ENCODE data around the gene TSPAN5. TPM values are rescaled to one million over a fixed set of nuclear protein-coding genes. Genes with fewer than 3 reads are reported as not detected.

TSPAN5 gene
- total RNA-seq, 1 donor from 2014 or later = 1.6 TPM

DNA sequence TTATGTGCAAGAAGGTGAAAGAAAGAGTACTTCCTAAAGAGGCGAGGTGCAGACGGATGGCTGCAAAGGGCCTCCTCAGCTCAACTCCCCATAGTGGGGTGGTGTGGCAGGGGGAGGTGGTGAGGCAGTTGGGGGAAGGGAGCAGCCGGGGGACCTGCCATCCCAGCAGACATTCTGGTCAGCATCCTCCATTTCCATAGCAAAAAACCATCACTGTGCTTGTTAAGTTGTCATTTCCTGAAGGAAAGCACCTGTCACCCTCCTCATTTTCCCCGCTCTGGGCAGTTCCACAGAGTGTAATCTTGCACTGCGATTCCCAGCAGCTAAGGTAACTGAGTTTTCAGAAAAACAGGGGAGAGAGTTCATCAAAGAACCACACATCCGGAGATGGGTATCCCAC is 51.5 kb downstream of the TSPAN5 start:
- POLR2A ChIA-PET = no interaction called here
- TF ChIP-seq, protein P1, sequence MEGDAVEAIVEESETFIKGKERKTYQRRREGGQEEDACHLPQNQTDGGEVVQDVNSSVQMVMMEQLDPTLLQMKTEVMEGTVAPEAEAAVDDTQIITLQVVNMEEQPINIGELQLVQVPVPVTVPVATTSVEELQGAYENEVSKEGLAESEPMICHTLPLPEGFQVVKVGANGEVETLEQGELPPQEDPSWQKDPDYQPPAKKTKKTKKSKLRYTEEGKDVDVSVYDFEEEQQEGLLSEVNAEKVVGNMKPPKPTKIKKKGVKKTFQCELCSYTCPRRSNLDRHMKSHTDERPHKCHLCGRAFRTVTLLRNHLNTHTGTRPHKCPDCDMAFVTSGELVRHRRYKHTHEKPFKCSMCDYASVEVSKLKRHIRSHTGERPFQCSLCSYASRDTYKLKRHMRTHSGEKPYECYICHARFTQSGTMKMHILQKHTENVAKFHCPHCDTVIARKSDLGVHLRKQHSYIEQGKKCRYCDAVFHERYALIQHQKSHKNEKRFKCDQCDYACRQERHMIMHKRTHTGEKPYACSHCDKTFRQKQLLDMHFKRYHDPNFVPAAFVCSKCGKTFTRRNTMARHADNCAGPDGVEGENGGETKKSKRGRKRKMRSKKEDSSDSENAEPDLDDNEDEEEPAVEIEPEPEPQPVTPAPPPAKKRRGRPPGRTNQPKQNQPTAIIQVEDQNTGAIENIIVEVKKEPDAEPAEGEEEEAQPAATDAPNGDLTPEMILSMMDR (IDR thresholded peaks at IDR 0.05) = no peak
- Mint-ChIP-seq H3K9me3 (no peaks in the 10 kb centered on the region), H3K4me1 (peaks cover 5% of the 10 kb centered on the region), H3K36me3 (ENCODE audit: low read depth) (no peaks in the 10 kb centered on the region), H3K27me3 (peaks cover 2% of the 10 kb centered on the region), H3K27ac (no peak overlapping the region), H3K4me3 (no peak overlapping the region)
- DNase-seq (no peak), ATAC-seq (ENCODE audit: low read depth) (no peak)
- CTCF ChIA-PET = no interaction called here
- intact Hi-C loops (cut with micrococcal nuclease) = no loop called here

DNA sequence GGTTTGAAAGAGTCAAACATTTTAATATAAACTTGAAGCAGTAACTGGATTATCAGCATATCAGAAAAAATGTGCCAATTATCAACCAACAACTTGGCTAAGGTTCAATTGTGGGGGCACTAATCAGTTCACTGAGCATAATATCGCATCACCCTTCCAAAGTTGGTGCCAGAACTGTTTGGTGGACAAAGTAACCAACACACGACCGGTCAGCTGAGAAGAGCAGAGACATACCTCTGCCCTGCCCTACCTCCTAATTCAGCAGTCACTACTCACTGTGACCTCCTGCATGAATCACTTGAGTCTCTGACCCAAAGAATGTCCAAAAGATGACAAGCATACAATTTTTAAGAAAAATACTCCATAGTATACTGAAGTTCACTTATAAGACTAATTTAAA is 53.2 kb downstream of the TSPAN5 start:
- peaks cover 2% of the 10 kb centered on the region for H3K27me3 Mint-ChIP-seq
- no peaks in the 10 kb centered on the region for H3K36me3 Mint-ChIP-seq (ENCODE audit: low read depth)
- H3K4me3 Mint-ChIP-seq = no peak overlapping the region
- H3K9me3 Mint-ChIP-seq = peaks cover 5% of the 10 kb centered on the region
- DNase-seq (no peak), ATAC-seq (ENCODE audit: low read depth) (no peak)
- peaks cover 8% of the 10 kb centered on the region for H3K4me1 Mint-ChIP-seq
- ChIA-PET POLR2A (interaction anchor here (0.6 kb wide), 1 partner anchor 54 kb away, joined by 6 read pairs; no protein-coding TSS in a partner anchor), CTCF (no interaction called here)
- no peak overlapping the region for H3K27ac Mint-ChIP-seq
- TF ChIP-seq, protein P1 (IDR thresholded peaks at IDR 0.05) = no peak
- intact Hi-C loops (cut with micrococcal nuclease) = no loop called here

DNA sequence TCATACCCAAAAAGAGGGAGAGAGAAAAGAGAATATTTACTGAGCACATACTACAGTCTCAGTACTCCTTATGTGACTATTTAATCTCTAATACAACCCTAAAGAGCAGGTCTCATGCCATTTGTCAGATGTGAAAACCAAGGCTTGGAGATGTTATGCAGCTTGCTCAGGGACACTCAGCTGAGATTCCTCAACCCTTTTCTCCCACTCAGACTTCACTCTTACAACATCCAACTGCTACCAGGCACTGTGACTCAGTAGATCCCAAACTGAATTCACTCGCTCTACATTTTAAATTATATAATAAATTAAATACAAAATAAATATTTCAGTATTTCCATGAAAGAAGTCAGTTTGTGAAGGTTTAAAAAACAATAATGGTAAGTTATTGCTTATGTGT is 53.7 kb downstream of the TSPAN5 start:
- no peak for DNase-seq
- intact Hi-C loops (cut with micrococcal nuclease) = no loop called here
- Mint-ChIP-seq H3K27me3 (peaks cover 2% of the 10 kb centered on the region), H3K27ac (no peak overlapping the region), H3K4me3 (no peak overlapping the region), H3K9me3 (peaks cover 6% of the 10 kb centered on the region), H3K4me1 (peaks cover 8% of the 10 kb centered on the region), H3K36me3 (ENCODE audit: low read depth) (no peaks in the 10 kb centered on the region)
- TF ChIP-seq, protein P1 (IDR thresholded peaks at IDR 0.05) = no peak
- ChIA-PET CTCF (no interaction called here), POLR2A (no interaction called here)
- no peak for ATAC-seq (ENCODE audit: low read depth)

DNA sequence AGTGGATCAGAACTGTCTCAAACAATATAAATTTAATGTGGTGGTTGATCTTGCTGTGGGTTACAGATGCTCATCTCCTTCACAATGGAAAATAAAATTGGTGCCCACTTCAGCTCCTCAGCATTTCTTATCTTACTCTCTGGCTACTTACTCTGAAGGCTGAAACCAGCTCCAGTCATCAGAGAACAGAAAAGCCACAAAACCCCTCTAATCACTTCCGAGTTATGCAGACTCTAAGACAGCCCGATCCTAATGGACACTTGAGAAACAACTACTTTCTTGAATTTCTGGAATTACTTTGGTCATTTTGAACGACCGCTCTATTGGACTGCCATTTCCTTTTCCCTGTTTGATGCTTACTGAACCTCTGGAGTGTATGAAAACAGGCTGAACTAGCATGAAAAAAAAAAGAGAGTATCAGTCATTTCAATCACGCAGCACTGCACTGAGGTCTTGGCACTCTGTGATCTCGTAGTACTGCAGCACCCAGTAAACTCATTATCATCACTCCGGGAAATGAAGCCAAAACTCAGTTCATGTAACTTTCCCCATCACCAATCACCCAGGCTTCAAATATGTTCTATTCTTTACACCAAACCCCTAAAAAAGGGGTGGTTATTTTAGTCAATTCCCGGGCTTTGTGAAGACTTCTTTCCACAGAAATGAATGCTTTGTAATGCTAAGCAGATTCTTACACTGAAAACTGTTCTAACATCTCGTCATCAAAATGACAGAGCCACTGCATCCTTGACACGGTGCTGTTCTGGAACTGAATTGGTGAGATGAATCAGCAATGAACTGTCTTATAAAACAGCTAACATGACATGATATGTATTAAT is 54.5 kb downstream of the TSPAN5 start:
- ChIA-PET POLR2A (no interaction called here), CTCF (interaction anchor here (1.1 kb wide), 1 partner anchor 71 kb away, joined by 3 read pairs; no protein-coding TSS in a partner anchor)
- H3K36me3 Mint-ChIP-seq (ENCODE audit: low read depth) = peaks cover 3% of the 10 kb centered on the region
- no peak overlapping the region for H3K4me3 Mint-ChIP-seq
- DNase-seq (no peak), ATAC-seq (ENCODE audit: low read depth) (no peak)
- no peak overlapping the region for H3K27ac Mint-ChIP-seq
- H3K9me3 Mint-ChIP-seq = peaks cover 10% of the 10 kb centered on the region
- peaks cover 8% of the 10 kb centered on the region for H3K4me1 Mint-ChIP-seq
- TF ChIP-seq, protein P1 (IDR thresholded peaks at IDR 0.05) = no peak
- intact Hi-C loops (cut with micrococcal nuclease) = no loop called here
- peaks cover 2% of the 10 kb centered on the region for H3K27me3 Mint-ChIP-seq

DNA sequence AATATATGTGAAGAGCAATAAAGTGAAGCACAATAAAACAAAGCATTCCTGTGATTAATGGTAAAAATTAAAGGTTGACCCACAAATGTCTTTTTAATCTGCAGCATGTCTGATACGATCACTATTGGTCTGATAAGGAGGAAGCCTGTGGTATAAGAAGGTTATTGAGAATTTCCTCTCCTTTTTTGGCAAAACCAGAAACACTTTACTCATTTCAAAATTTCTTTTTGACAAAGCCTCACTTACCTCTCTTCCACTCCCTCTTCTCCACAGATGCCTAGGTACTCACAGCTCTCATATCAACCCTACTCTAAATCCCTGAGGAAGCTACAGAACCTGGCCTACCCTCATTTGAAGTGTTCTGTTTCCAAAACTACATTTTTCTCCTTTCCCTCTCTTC is 56.1 kb downstream of the TSPAN5 start:
- CTCF ChIA-PET = no interaction called here

More for the DNA sequence above, 56.1 kb downstream of the TSPAN5 start:
- intact Hi-C loops (cut with micrococcal nuclease) = no loop called here
- no peak for DNase-seq
- Mint-ChIP-seq H3K27ac (no peak overlapping the region), H3K36me3 (ENCODE audit: low read depth) (peaks cover 3% of the 10 kb centered on the region), H3K4me3 (no peak overlapping the region), H3K27me3 (peaks cover 2% of the 10 kb centered on the region), H3K9me3 (peaks cover 10% of the 10 kb centered on the region), H3K4me1 (peaks cover 8% of the 10 kb centered on the region)
- TF ChIP-seq, protein P1 (IDR thresholded peaks at IDR 0.05) = no peak
- ATAC-seq (ENCODE audit: low read depth) = no peak
- POLR2A ChIA-PET = no interaction called here
